ENCODE measurements around the gene MCC.

Gene MCC

DNA sequence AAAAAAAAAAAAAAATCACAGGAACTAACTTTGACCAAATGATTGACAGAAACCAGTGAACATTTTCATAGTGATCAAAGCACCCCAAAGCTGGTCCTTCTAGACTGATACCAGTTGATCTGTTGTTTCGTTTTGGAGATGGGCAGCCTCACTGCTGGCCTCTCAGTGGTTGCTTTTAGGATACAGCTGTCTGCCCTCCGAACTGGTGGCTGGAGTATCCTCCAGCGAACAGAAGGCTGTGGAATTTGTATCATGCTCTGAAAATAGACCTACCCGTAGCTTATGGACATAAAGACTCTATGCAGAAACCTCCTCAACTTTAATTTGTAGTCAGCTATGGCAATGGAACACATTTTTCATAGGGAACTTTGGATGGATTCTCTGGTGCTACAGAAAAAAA, 462.7 kb downstream of the MCC start:
- H3K27ac ChIP-seq (ENCODE audit: low read depth, low read length), result no peak overlapping the region
- no peak overlapping the region for H3K9ac ChIP-seq (ENCODE audit: low read length)
- H3K4me3 ChIP-seq (ENCODE audit: low read depth in 1 of 2, low read length in 2 of 2), result no peak overlapping the region
- no peaks in the 10 kb centered on the region for H3K9me3 ChIP-seq (ENCODE audit: low read length)
- no peaks in the 10 kb centered on the region for H3K27me3 ChIP-seq (ENCODE audit: control insufficient read depth in 1 of 2, insufficient read depth in 2 of 2, low read length in 2 of 2)
- no peaks in the 10 kb centered on the region for H3K4me1 ChIP-seq (ENCODE audit: insufficient read depth, low read length)
- peaks cover 9% of the 10 kb centered on the region for H3K36me3 ChIP-seq (ENCODE audit: insufficient read depth, low read length)

DNA sequence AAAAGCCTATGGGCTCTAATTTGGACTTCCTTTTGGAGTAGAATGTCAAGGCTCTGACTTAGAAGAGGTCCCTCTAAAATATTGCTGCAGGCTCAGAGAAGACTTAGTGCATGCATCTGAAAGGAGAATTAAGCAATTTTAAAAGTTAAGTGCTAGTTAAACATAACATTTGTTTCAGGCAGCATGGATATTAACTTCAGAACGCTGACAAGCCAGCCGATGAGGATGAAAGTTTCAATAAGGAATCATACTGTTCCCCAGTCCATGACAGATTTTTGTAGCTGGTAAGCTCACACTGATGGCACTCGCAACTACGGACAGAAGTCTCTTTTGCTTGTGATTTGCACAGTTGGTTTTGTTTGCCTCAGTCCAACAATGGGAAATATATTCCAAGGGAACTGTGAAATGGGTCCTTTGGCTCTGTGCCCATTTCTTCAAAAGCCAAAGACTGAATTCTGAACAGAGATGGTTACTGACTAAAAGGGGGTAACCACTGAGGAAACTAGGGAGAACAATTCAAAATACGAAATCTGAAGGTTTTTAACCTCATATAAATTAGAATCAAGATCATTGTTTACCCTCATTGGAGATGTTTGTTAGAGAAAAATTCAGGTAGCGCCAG, 464.1 kb downstream of the MCC start:
- no peak overlapping the region for H3K4me3 ChIP-seq (ENCODE audit: low read depth in 1 of 2, low read length in 2 of 2)
- H3K4me1 ChIP-seq (ENCODE audit: insufficient read depth, low read length), result no peaks in the 10 kb centered on the region
- no peaks in the 10 kb centered on the region for H3K27me3 ChIP-seq (ENCODE audit: control insufficient read depth in 1 of 2, insufficient read depth in 2 of 2, low read length in 2 of 2)
- H3K36me3 ChIP-seq (ENCODE audit: insufficient read depth, low read length), result peaks cover 9% of the 10 kb centered on the region
- no peak overlapping the region for H3K27ac ChIP-seq (ENCODE audit: low read depth, low read length)
- H3K9ac ChIP-seq (ENCODE audit: low read length), result no peak overlapping the region
- H3K9me3 ChIP-seq (ENCODE audit: low read length), result no peaks in the 10 kb centered on the region

DNA sequence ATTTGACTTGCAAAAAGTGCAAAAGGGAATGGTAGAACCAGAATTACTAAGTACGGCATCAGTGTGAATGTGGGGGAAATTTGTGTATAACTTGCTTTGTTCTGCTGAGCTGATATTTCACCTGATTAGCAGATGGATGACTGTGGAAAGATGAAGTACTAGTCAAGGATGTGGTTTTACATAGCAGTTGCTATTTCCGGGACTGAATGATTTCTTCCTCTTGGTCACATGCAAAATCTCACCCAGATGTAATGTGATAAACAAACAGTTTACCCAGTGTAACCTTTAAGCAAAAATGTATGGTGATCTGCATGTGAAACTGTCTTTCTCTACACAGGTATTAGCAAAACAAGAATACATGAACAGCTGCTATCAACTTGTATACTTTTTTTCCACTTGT, 465.6 kb downstream of the MCC start:
- no peaks in the 10 kb centered on the region for H3K9me3 ChIP-seq (ENCODE audit: low read length)
- H3K27ac ChIP-seq (ENCODE audit: low read depth, low read length), result no peak overlapping the region
- peaks cover 9% of the 10 kb centered on the region for H3K36me3 ChIP-seq (ENCODE audit: insufficient read depth, low read length)
- no peaks in the 10 kb centered on the region for H3K27me3 ChIP-seq (ENCODE audit: control insufficient read depth in 1 of 2, insufficient read depth in 2 of 2, low read length in 2 of 2)
- no peak overlapping the region for H3K4me3 ChIP-seq (ENCODE audit: low read depth in 1 of 2, low read length in 2 of 2)
- H3K4me1 ChIP-seq (ENCODE audit: insufficient read depth, low read length), result no peaks in the 10 kb centered on the region
- no peak overlapping the region for H3K9ac ChIP-seq (ENCODE audit: low read length)

DNA sequence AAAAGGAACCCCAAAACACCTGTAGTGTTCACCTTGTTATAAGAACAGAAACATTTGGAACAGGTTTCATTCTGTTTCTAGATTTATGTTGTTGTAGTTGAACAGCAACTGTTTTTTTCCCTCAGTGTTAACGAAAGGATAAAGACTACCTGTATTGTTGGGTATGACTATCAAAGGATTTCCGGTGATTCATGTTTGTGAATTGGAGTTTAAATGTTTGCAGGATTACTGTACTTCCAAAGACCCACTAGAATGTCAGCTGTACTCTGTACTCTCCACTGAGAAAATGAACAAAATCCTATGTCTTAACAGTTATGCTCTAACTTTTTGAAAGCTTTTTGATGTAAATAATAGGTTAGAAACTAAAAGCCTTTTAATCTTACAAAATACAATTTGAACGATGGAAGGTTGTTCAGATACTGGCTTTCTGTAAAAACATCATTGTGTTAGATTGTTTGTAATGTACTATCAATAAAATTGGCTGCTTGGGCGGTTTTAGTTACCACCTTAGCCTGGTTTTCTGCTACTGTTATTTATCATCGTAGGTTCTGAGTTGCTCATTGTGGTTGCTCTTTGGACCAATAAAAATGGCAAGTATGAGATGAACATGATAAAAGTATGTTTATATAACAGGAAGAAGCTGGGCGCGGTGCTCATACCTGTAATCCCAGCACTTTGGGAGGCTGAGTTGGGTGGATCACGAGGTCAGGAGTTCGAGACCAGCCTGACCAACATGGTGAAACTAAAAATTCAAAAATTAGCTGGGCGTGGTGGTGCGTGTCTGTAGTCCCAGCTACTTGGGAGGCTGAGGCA, 467.6 kb downstream of the MCC start:
- Histone ChIP-seq H3K4me3 (ENCODE audit: low read depth in 1 of 2, low read length in 2 of 2) (no peak overlapping the region), H3K9me3 (ENCODE audit: low read length) (no peaks in the 10 kb centered on the region), H3K36me3 (ENCODE audit: insufficient read depth, low read length) (peaks cover 8% of the 10 kb centered on the region), H3K27ac (ENCODE audit: low read depth, low read length) (no peak overlapping the region), H3K4me1 (ENCODE audit: insufficient read depth, low read length) (no peaks in the 10 kb centered on the region), H3K27me3 (ENCODE audit: control insufficient read depth in 1 of 2, insufficient read depth in 2 of 2, low read length in 2 of 2) (no peaks in the 10 kb centered on the region), H3K9ac (ENCODE audit: low read length) (no peak overlapping the region)

DNA sequence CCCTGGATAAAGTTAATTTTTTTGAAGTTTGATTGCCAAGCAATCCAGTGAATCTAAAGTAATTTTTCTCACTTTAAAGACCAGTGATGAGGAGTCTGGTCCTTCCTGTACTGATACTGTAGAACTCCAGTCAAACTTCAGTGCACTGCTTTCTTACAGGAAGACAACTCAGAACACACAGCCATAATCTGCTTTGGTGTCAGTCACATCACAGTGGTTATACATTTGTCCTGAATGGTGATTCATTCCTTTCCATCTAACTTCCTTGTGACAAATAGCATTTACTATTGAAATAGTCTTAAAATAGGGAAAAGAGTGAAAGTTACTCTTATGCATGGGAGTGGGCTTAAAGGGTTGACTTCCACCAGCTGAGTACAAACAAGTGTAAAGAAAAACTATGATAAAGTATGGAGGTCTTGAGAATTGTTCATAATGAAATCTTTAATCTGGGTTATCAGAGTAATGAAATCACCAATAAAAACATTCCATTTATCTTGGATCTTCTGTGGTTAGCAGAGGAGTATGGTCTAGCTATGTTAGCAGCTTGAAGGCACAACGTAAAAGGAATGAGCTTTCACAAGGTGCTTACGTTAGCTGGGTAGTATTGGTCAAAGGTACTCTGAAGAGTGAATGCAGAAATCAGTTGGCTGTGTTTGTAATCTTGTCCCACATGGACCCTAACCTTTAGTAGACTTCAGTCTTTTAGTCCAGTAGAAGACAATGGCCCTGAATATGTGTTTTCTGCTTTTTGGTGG, 470.2 kb downstream of the MCC start:
- peaks cover 13% of the 10 kb centered on the region for H3K36me3 ChIP-seq (ENCODE audit: insufficient read depth, low read length)
- H3K9ac ChIP-seq (ENCODE audit: low read length), result no peak overlapping the region
- no peaks in the 10 kb centered on the region for H3K4me1 ChIP-seq (ENCODE audit: insufficient read depth, low read length)
- H3K4me3 ChIP-seq (ENCODE audit: low read depth in 1 of 2, low read length in 2 of 2), result no peak overlapping the region
- no peaks in the 10 kb centered on the region for H3K27me3 ChIP-seq (ENCODE audit: control insufficient read depth in 1 of 2, insufficient read depth in 2 of 2, low read length in 2 of 2)
- no peak overlapping the region for H3K27ac ChIP-seq (ENCODE audit: low read depth, low read length)
- no peaks in the 10 kb centered on the region for H3K9me3 ChIP-seq (ENCODE audit: low read length)

DNA sequence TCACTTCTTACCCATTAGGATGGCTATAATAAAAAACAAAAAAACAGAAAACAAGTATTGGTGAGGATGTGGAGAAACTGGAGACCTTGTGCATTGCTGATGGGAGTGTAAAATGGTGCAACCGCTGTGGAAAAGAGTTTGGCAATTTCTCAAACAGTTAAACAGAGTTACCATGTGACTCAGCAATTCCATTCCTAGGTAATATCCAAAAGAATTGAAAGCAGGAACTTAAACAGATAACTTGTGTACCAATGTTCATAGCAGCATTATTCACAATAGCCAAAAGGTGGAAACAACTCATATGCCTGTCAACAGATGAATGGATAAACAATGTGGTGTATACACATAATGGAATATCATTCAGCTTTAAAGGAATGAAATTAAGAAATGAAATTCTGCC, 482.8 kb downstream of the MCC start:
- Histone ChIP-seq H3K4me3 (ENCODE audit: low read depth in 1 of 2, low read length in 2 of 2) (no peak overlapping the region), H3K27me3 (ENCODE audit: control insufficient read depth in 1 of 2, insufficient read depth in 2 of 2, low read length in 2 of 2) (no peaks in the 10 kb centered on the region), H3K36me3 (ENCODE audit: insufficient read depth, low read length) (peaks cover 53% of the 10 kb centered on the region), H3K27ac (ENCODE audit: low read depth, low read length) (no peak overlapping the region), H3K4me1 (ENCODE audit: insufficient read depth, low read length) (no peaks in the 10 kb centered on the region), H3K9me3 (ENCODE audit: low read length) (no peaks in the 10 kb centered on the region), H3K9ac (ENCODE audit: low read length) (no peak overlapping the region)

DNA sequence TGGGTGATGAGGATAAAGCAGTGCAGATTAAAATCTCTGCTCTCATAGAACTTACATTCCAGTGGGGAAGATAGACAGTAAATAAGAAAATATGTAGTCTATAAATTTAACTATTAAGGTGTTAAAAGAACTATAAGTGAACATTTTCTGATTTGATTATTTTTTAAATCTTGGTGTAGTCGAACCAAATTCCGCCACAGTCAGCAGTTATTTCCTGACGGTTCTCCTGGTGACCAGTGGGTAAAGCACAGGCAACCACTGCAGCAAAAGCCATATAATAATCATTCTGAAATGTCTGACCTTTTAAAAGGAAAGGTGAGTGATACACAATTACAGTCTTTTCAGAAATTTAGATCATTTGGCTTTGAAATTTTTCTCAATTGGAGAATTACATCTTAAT, 484.5 kb downstream of the MCC start:
- Histone ChIP-seq H3K4me3 (ENCODE audit: low read depth in 1 of 2, low read length in 2 of 2) (no peak overlapping the region), H3K9me3 (ENCODE audit: low read length) (no peaks in the 10 kb centered on the region), H3K4me1 (ENCODE audit: insufficient read depth, low read length) (no peaks in the 10 kb centered on the region), H3K27ac (ENCODE audit: low read depth, low read length) (no peak overlapping the region), H3K9ac (ENCODE audit: low read length) (no peak overlapping the region), H3K36me3 (ENCODE audit: insufficient read depth, low read length) (peaks cover 51% of the 10 kb centered on the region), H3K27me3 (ENCODE audit: control insufficient read depth in 1 of 2, insufficient read depth in 2 of 2, low read length in 2 of 2) (no peaks in the 10 kb centered on the region)

DNA sequence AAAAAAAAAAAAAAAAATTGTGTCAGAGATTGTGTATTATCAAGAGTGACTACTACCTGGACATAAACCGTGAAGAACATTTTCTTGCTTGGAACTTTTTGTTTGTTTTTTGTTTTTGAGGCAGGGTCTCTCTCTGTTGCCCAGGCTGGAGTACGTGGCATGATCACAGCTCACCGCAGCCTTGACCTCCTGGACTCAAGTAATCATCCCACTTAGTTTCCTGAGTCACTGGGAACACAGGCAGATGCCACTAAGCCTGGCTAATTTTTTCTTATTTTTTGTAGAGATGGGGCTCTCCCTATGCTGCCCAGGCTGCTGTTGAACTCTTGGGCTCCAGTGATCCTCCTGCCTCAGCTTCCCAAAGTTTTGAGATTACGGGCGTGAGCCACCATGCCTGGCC, 485.8 kb downstream of the MCC start:
- Histone ChIP-seq H3K4me3 (ENCODE audit: low read depth in 1 of 2, low read length in 2 of 2) (no peak overlapping the region), H3K9me3 (ENCODE audit: low read length) (no peaks in the 10 kb centered on the region), H3K4me1 (ENCODE audit: insufficient read depth, low read length) (no peaks in the 10 kb centered on the region), H3K27ac (ENCODE audit: low read depth, low read length) (no peak overlapping the region), H3K36me3 (ENCODE audit: insufficient read depth, low read length) (peaks cover 51% of the 10 kb centered on the region), H3K9ac (ENCODE audit: low read length) (no peak overlapping the region), H3K27me3 (ENCODE audit: control insufficient read depth in 1 of 2, insufficient read depth in 2 of 2, low read length in 2 of 2) (no peaks in the 10 kb centered on the region)

DNA sequence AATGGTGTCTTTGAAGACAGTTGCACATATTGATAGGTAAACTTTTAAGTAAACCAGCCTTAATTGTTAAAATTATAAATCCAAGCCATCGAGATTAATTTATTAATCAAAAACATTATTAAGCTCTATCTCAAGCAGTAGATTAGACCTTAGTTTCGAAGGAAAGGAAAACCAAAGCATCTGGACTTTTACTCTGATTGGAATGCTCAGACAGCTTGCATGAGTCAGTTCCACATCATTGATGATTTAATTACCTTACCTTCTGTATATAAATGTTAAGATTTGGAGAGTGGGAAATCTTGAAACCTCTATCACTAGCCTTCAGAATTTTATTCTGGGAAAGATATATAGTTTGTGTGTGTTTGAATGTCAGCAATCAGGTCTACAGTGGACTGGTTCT, 487.8 kb downstream of the MCC start:
- Histone ChIP-seq H3K4me1 (ENCODE audit: insufficient read depth, low read length) (peaks cover 8% of the 10 kb centered on the region), H3K27ac (ENCODE audit: low read depth, low read length) (no peak overlapping the region), H3K4me3 (ENCODE audit: low read depth in 1 of 2, low read length in 2 of 2) (no peak overlapping the region), H3K27me3 (ENCODE audit: control insufficient read depth in 1 of 2, insufficient read depth in 2 of 2, low read length in 2 of 2) (no peaks in the 10 kb centered on the region), H3K36me3 (ENCODE audit: insufficient read depth, low read length) (peaks cover 46% of the 10 kb centered on the region), H3K9me3 (ENCODE audit: low read length) (no peaks in the 10 kb centered on the region), H3K9ac (ENCODE audit: low read length) (no peak overlapping the region)

DNA sequence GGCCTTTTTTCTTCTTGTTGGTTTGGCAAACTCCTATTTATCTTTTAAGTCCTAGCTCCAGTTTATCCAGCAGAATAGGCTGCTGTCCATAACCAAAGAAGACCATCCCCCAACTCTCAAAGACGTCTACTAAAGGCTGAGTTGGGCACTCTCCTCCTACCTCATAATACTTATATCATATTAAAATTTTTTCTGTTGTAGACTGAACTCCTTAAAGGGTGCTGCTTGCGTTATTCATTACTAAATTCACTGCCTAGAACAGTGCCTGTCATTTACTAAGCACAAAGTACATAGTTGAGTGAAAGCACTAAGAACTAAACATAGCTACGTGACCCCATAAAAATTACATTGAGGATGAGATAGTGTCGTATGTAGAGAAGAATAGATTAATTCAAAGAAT, 490.0 kb downstream of the MCC start:
- Histone ChIP-seq H3K9me3 (ENCODE audit: low read length) (no peaks in the 10 kb centered on the region), H3K9ac (ENCODE audit: low read length) (no peak overlapping the region), H3K4me3 (ENCODE audit: low read depth in 1 of 2, low read length in 2 of 2) (no peak overlapping the region), H3K27ac (ENCODE audit: low read depth, low read length) (no peak overlapping the region), H3K27me3 (ENCODE audit: control insufficient read depth in 1 of 2, insufficient read depth in 2 of 2, low read length in 2 of 2) (no peaks in the 10 kb centered on the region), H3K4me1 (ENCODE audit: insufficient read depth, low read length) (peaks cover 8% of the 10 kb centered on the region), H3K36me3 (ENCODE audit: insufficient read depth, low read length) (peaks cover 32% of the 10 kb centered on the region)

DNA sequence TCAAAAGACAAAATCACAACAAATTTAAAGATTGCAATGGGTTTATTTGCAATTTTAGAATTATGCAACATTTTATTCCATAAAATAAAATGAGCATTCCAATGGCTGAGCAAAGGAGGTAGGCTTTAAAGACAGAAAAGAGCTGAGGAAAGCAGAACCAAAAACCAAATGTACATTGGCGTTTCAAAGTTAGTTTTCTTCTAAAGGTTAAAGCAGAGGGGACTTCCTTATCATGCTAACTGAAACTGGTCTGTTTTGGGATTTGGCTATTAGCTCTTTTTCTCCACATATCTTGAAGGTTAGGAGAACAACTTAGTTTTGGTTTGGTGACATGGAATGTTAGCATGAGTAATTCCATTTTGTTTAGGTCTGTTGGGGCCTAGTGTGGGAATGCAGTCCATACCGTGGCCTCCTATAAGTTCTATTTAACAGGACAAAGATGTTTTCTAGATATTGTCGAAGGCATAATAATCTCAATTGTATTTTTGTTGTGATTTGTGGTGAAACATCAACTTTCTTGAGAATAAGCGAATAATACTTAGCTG, 491.4 kb downstream of the MCC start:
- no peaks in the 10 kb centered on the region for H3K27me3 ChIP-seq (ENCODE audit: control insufficient read depth in 1 of 2, insufficient read depth in 2 of 2, low read length in 2 of 2)
- no peak overlapping the region for H3K27ac ChIP-seq (ENCODE audit: low read depth, low read length)
- peaks cover 8% of the 10 kb centered on the region for H3K4me1 ChIP-seq (ENCODE audit: insufficient read depth, low read length)
- H3K36me3 ChIP-seq (ENCODE audit: insufficient read depth, low read length), result peaks cover 20% of the 10 kb centered on the region
- H3K9me3 ChIP-seq (ENCODE audit: low read length), result no peaks in the 10 kb centered on the region
- H3K9ac ChIP-seq (ENCODE audit: low read length), result no peak overlapping the region
- no peak overlapping the region for H3K4me3 ChIP-seq (ENCODE audit: low read depth in 1 of 2, low read length in 2 of 2)

Data from muscle layer of colon (tissue), 2 donors.